ENCODE data around the gene ADORA2B.
"Not testable (repeated sequence)": the region's sequence is repeated elsewhere in the genome, so short reads cannot be mapped to it uniquely, and the experiment has no call there.

Gene ADORA2B

GRCh38 chr17:15957206-15957605, 12.3 kb downstream of the ADORA2B start:
- peak; percentile 31 for DNase-seq

- DNase-seq: no peak
These were observed 12.8 kb downstream of the ADORA2B start for GRCh38 chr17:15957608-15958307.

- DNase-seq: no peak
These were observed 13.5 kb downstream of the ADORA2B start for GRCh38 chr17:15958484-15958854.

- no peak for DNase-seq
These were observed 18.8 kb downstream of the ADORA2B start for GRCh38 chr17:15963670-15964110.

- no peak for DNase-seq
These were observed 20.6 kb downstream of the ADORA2B start for GRCh38 chr17:15965528-15965927.

GRCh38 chr17:15966183-15966878, 21.4 kb downstream of the ADORA2B start:
- DNase-seq: no peak

- no peak for DNase-seq
These were observed 21.9 kb downstream of the ADORA2B start for GRCh38 chr17:15966879-15967248.

GRCh38 chr17:15967706-15968399, 22.9 kb downstream of the ADORA2B start:
- DNase-seq: no peak

- no peak for DNase-seq
These were observed 24.5 kb downstream of the ADORA2B start for GRCh38 chr17:15969463-15969862.

- DNase-seq: no peak
These were observed 25.6 kb downstream of the ADORA2B start for GRCh38 chr17:15970500-15970899.

GRCh38 chr17:15971098-15971678, 26.3 kb downstream of the ADORA2B start:
- no peak for DNase-seq

- DNase-seq: no peak
These were observed 27.0 kb downstream of the ADORA2B start for GRCh38 chr17:15971882-15972281.

- DNase-seq: no peak
These were observed 27.6 kb downstream of the ADORA2B start for GRCh38 chr17:15972497-15972951.

GRCh38 chr17:15973016-15973415, 28.1 kb downstream of the ADORA2B start:
- DNase-seq: no peak

GRCh38 chr17:15973834-15974233, 28.9 kb downstream of the ADORA2B start:
- no peak for DNase-seq

- DNase-seq: no peak
These were observed 33.0 kb downstream of the ADORA2B start for GRCh38 chr17:15977894-15978293.

- no peak for DNase-seq
These were observed 33.7 kb downstream of the ADORA2B start for GRCh38 chr17:15978606-15979005.

GRCh38 chr17:15979013-15979412, 34.1 kb downstream of the ADORA2B start:
- not testable (repeated sequence) for DNase-seq

- peak; percentile 28 for DNase-seq
These were observed 36.3 kb downstream of the ADORA2B start for GRCh38 chr17:15981208-15981607.

GRCh38 chr17:15981646-15982580, 37.0 kb downstream of the ADORA2B start:
- DNase-seq: no peak

- DNase-seq: no peak
These were observed 51.4 kb downstream of the ADORA2B start for GRCh38 chr17:15996322-15996721.

- DNase-seq: no peak
These were observed 53.2 kb downstream of the ADORA2B start for GRCh38 chr17:15998031-15998562.
